Smooth muscle cell (in vitro differentiated cells): ENCODE data around the gene CMTM2. TPM values are rescaled to one million over a fixed set of nuclear protein-coding genes. Genes with fewer than 3 reads are reported as not detected.

ENCODE experiments used
- DNase-seq: peaks from one replicate; lab custom pipeline; 2025; ENCODE audit not compliant: unreplicated experiment; lab: John Stamatoyannopoulos, UW
- H2AFZ ChIP-seq: fragments of 200-600 bp; sonication (generic); 2 replicates; pipeline ENCODE4 v1.6.0; 2016; ENCODE audit warnings: antibody characterized with exemption, low read depth, mild to moderate bottlenecking
- H3F3A ChIP-seq: fragments of 200-600 bp; sonication (generic); 2 replicates; pipeline ENCODE4 v1.6.0; 2017; ENCODE audit warnings: antibody characterized with exemption, low read depth
- H3K27ac ChIP-seq: fragments of 200-600 bp; sonication (generic); 2 replicates; pipeline ENCODE4 v1.5.1; 2016; ENCODE audit warnings: low read depth, mild to moderate bottlenecking
- H3K27me3 ChIP-seq: fragments of 200-600 bp; sonication (generic); 2 replicates; pipeline ENCODE4 v1.6.1; 2016; ENCODE audit warnings: low read depth, mild to moderate bottlenecking
- H3K36me3 ChIP-seq: fragments of 200-600 bp; sonication (generic); 2 replicates; pipeline ENCODE4 v1.5.1; 2016; ENCODE audit warnings: low read depth
- H3K4me1 ChIP-seq: fragments of 200-600 bp; sonication (generic); 2 replicates; pipeline ENCODE4 v1.5.1; 2016; ENCODE audit warnings: low read depth
- H3K4me2 ChIP-seq: fragments of 200-600 bp; sonication (generic); 2 replicates; pipeline ENCODE4 v1.6.0; 2016; ENCODE audit warnings: mild to moderate bottlenecking
- H3K4me3 ChIP-seq: fragments of 200-600 bp; sonication (generic); 2 replicates; pipeline ENCODE4 v1.5.1; 2016; ENCODE audit warnings: mild to moderate bottlenecking
- H3K79me2 ChIP-seq: fragments of 200-600 bp; sonication (generic); 2 replicates; pipeline ENCODE4 v1.6.0; 2016; ENCODE audit warnings: low read depth, mild to moderate bottlenecking
- H3K9ac ChIP-seq: fragments of 200-600 bp; sonication (generic); 2 replicates; pipeline ENCODE4 v1.6.0; 2016; ENCODE audit warnings: low read depth
- H3K9me3 ChIP-seq: fragments of 200-600 bp; sonication (generic); replicated peaks from 2 replicates; pipeline ENCODE4 v1.5.1; 2016; ENCODE audit warnings: low read depth
- H4K20me1 ChIP-seq: fragments of 200-600 bp; sonication (generic); 2 replicates; pipeline ENCODE4 v1.6.0; 2016; ENCODE audit warnings: low read depth
- WGBS: methylation state at CpG from one replicate; pipeline ENCODE4 v1.1.7; 2016; ENCODE audit warnings: low lambda C conversion rate; 5-methylcytosine and 5-hydroxymethylcytosine counted together
- polyA plus RNA-seq: library from polyadenylated mRNA; unstranded; fragments of >200 nt; fragmentation: Nextera tagmentation; extraction: Ambion mirVana; gene quantifications from 2 replicates; pipeline ENCODE4 v1.2.1, GENCODE V29; 2016
- total RNA-seq: library from RNA; depleted of rRNA; stranded (reverse); fragments of >200 nt; gene quantifications from 2 replicates; pipeline ENCODE4 v1.2.3, GENCODE V29; 2014
- TF ChIP-seq, protein P1 (sequence below): fragments of 200-600 bp; sonication (generic); IDR thresholded peaks from 2 replicates; pipeline ENCODE4 v1.5.1; 2017; ENCODE audit warnings: borderline replicate concordance, mild to moderate bottlenecking, antibody characterized with exemption; ENCODE audit not compliant: insufficient read depth, poor library complexity, severe bottlenecking

Gene CMTM2
- total and polyA plus RNA-seq, 2 experiments from 2014 or later, result not detected

DNA sequence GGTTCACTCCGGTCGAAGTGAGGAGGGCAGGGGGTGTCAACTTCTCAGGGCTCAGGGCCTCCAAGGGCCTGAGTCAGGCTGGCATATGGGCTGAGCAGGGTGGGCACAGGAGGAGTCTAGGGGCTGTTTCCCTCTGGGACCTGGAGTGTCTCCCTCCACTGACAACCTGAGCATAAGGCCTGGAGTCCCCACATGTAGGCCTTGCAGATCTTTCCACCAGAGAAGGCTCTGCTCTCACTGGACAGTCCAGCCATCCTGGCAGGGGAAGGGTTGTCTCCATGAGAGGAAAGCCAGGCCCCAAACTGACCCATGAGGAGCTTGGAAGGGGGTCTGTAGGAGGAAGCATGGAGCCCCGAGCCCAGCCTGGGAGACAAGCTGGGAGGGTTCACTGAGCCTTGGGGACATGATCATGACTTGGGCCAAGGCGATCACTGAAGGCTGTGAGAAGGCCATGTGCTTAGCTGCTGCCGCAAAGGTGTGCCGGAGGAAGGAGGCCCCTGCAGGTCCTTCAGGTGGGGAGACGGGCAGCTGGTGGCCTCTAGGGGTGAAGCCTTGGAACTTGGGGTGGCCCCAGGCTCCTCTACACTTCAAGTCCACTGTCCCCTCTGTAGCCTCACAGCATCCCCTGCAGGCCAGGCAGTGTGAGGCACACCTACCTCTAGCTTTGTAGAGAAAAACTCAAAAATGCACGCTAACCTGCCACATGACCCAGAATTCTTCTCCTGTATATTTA, 9.9 kb downstream of the CMTM2 start:
- no peak overlapping the region for H2AFZ ChIP-seq
- 97% methylated on average over 8 of the region's 8 CpGs for WGBS
- TF ChIP-seq, protein P1, sequence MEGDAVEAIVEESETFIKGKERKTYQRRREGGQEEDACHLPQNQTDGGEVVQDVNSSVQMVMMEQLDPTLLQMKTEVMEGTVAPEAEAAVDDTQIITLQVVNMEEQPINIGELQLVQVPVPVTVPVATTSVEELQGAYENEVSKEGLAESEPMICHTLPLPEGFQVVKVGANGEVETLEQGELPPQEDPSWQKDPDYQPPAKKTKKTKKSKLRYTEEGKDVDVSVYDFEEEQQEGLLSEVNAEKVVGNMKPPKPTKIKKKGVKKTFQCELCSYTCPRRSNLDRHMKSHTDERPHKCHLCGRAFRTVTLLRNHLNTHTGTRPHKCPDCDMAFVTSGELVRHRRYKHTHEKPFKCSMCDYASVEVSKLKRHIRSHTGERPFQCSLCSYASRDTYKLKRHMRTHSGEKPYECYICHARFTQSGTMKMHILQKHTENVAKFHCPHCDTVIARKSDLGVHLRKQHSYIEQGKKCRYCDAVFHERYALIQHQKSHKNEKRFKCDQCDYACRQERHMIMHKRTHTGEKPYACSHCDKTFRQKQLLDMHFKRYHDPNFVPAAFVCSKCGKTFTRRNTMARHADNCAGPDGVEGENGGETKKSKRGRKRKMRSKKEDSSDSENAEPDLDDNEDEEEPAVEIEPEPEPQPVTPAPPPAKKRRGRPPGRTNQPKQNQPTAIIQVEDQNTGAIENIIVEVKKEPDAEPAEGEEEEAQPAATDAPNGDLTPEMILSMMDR, result peak; percentile 16

DNA sequence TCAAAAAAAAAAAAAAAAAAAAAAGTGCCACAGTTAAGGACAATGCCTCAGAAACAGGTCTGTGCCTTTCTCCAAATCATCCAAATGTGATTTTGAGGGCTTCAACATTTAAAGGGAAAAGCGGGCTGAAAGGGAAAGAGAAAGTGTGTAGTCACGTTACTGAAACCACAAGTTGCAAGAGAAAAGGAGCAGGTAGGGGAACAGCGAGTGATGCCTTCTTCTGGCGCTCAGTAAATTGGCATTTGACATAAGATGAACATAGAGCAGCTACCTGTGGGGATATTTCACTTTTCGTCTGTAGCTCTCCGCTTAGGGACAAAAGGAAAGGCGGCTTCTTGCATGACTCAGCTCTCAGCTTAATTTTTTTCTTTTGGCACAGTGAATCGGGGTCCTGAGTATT, 11.1 kb downstream of the CMTM2 start:
- 92% methylated on average over 8 of the region's 8 CpGs for WGBS
- H3K4me1 ChIP-seq, result no peaks in the 10 kb centered on the region
- no peak for DNase-seq
- H3K9me3 ChIP-seq, result no peaks in the 10 kb centered on the region
- no peaks in the 10 kb centered on the region for H3K36me3 ChIP-seq
- H3F3A ChIP-seq, result no peaks in the 10 kb centered on the region
- peaks cover 6% of the 10 kb centered on the region for H3K27me3 ChIP-seq
- TF ChIP-seq, protein P1, result no peak
- H3K9ac ChIP-seq, result no peak overlapping the region
- H2AFZ ChIP-seq, result no peak overlapping the region
- no peaks in the 10 kb centered on the region for H3K79me2 ChIP-seq
- no peak overlapping the region for H3K4me3 ChIP-seq
- H3K4me2 ChIP-seq, result no peak overlapping the region
- no peak overlapping the region for H3K27ac ChIP-seq
- H4K20me1 ChIP-seq, result no peaks in the 10 kb centered on the region

More for the DNA sequence above, 9.9 kb downstream of the CMTM2 start:
- H3F3A ChIP-seq, result no peaks in the 10 kb centered on the region
- H3K4me1 ChIP-seq, result no peaks in the 10 kb centered on the region
- no peak overlapping the region for H3K27ac ChIP-seq
- H3K9ac ChIP-seq, result no peak overlapping the region
- H3K27me3 ChIP-seq, result peaks cover 6% of the 10 kb centered on the region
- H4K20me1 ChIP-seq, result no peaks in the 10 kb centered on the region
- H3K9me3 ChIP-seq, result no peaks in the 10 kb centered on the region
- H3K4me2 ChIP-seq, result no peak overlapping the region
- H3K36me3 ChIP-seq, result no peaks in the 10 kb centered on the region
- no peak overlapping the region for H3K4me3 ChIP-seq
- H3K79me2 ChIP-seq, result no peaks in the 10 kb centered on the region
- DNase-seq, result no peak

DNA sequence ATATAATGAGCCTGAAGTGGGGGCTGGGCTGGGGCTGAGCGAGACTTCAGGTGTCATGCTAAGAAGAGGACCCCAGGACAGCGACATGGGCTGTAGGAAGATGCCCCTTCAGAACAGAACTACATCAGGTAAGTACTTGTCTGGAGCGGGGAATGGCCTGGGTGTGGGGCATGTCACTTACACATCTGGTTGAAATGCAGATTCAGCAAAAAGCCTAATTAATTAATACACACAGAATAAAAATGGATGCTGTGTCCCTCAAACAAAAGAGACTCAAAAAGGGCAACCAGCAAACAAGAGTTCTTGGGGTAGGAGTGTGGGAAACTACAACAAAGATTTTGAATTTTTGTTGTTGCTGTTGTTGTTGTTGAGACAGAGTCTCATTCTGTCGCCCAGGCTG, 11.8 kb downstream of the CMTM2 start:
- no peaks in the 10 kb centered on the region for H3K36me3 ChIP-seq
- WGBS, result 83% methylated on average over 4 of the region's 4 CpGs
- H3F3A ChIP-seq, result no peaks in the 10 kb centered on the region
- H3K27ac ChIP-seq, result no peak overlapping the region
- no peaks in the 10 kb centered on the region for H4K20me1 ChIP-seq
- no peaks in the 10 kb centered on the region for H3K4me1 ChIP-seq
- no peak overlapping the region for H3K9ac ChIP-seq
- peaks cover 6% of the 10 kb centered on the region for H3K27me3 ChIP-seq
- no peak for DNase-seq
- H2AFZ ChIP-seq, result no peak overlapping the region
- H3K4me3 ChIP-seq, result no peak overlapping the region
- no peak overlapping the region for H3K4me2 ChIP-seq
- no peaks in the 10 kb centered on the region for H3K79me2 ChIP-seq
- H3K9me3 ChIP-seq, result no peaks in the 10 kb centered on the region
- TF ChIP-seq, protein P1, result no peak

DNA sequence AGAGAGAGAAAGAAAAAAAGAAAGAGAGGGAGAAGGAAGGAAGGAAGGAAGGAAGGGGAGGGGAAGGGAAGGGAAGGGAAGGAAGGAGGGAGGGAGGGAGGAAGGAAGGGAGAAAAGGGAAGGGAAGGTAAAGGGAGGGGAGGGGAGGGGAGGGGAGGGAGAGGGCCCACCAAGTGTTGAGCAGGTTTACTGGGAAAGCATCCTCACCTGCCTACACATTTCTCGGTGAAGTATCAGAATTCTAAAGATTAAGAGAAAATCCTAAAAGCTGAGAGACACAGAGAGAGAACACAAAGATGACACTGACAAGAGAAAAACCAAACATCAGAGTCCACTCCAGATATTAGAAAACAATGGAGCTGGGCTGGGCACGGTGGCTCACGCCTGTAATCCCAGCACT, 13.0 kb downstream of the CMTM2 start:
- WGBS, result 81% methylated on average over 3 of the region's 3 CpGs
- H3K36me3 ChIP-seq, result no peaks in the 10 kb centered on the region
- H2AFZ ChIP-seq, result no peak overlapping the region
- H3K9me3 ChIP-seq, result no peaks in the 10 kb centered on the region
- H3F3A ChIP-seq, result no peaks in the 10 kb centered on the region
- H3K9ac ChIP-seq, result no peak overlapping the region
- H3K79me2 ChIP-seq, result no peaks in the 10 kb centered on the region
- H3K4me3 ChIP-seq, result no peak overlapping the region
- no peaks in the 10 kb centered on the region for H3K4me1 ChIP-seq
- DNase-seq, result no peak
- no peak overlapping the region for H3K4me2 ChIP-seq
- H3K27me3 ChIP-seq, result peaks cover 6% of the 10 kb centered on the region
- no peaks in the 10 kb centered on the region for H4K20me1 ChIP-seq
- TF ChIP-seq, protein P1, result no peak
- H3K27ac ChIP-seq, result no peak overlapping the region
